ENCODE results near the gene TOPBP1.

The TOPBP1 gene

DNA sequence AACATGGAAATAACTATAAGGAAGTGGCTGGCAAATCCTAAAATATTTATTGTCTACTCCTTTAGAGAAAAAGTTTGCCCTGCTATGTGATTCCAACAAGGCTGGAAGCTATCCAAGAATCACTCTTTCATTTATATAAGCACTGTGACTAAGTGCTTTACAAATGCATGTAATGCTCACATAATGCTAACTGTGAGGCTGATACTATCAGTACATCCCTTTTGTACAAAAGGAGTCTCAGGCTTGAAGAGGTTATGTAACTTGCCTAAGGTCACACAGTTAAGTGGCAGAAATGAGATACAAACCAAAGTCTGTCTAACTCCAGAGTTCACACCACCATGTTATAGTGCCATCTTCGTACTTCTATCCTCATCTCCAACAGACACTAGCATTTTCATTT, 17.0 kb downstream of the TOPBP1 start:
- peak; percentile 76 for DNase-seq
- Histone ChIP-seq H3K27ac (peak overlapping the region; percentile 65), H3K27me3 (replicated peaks) (no peaks in the 10 kb centered on the region), H3K36me3 (replicated peaks) (peaks cover 5% of the 10 kb centered on the region), H3K4me3 (ENCODE audit: low read depth, low read length) (no peak overlapping the region)
- TF ChIP-seq, protein P1, sequence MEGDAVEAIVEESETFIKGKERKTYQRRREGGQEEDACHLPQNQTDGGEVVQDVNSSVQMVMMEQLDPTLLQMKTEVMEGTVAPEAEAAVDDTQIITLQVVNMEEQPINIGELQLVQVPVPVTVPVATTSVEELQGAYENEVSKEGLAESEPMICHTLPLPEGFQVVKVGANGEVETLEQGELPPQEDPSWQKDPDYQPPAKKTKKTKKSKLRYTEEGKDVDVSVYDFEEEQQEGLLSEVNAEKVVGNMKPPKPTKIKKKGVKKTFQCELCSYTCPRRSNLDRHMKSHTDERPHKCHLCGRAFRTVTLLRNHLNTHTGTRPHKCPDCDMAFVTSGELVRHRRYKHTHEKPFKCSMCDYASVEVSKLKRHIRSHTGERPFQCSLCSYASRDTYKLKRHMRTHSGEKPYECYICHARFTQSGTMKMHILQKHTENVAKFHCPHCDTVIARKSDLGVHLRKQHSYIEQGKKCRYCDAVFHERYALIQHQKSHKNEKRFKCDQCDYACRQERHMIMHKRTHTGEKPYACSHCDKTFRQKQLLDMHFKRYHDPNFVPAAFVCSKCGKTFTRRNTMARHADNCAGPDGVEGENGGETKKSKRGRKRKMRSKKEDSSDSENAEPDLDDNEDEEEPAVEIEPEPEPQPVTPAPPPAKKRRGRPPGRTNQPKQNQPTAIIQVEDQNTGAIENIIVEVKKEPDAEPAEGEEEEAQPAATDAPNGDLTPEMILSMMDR (IDR thresholded peaks at IDR 0.05; ENCODE audit: low read depth, low read length, missing control alignments), result no peak
- in situ Hi-C loops (cut with HindIII; ENCODE audit: low pct_ligation_motif_present, low sequenced_read_pairs), result no loop called here

DNA sequence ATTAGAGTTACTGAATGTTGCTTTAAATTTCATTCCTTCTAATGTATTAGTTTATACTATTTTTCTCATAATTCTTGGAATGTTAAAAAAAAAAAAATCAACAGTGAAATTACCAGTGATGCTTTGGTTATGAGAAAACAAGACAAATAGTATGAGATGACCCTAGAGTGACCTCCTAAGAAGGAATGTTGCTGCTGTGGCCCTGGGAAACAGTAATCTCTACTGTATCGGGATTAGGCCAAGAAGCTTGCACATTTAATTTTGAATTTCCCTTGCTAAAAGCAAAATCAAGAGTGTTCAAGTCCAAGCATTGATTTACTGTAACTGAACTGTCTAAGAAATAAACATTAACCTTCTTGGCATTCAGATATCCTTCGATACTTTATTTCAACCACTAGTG, 18.1 kb downstream of the TOPBP1 start:
- H3K36me3 ChIP-seq (replicated peaks), result peaks cover 8% of the 10 kb centered on the region
- DNase-seq, result peak; percentile 52
- H3K27me3 ChIP-seq (replicated peaks), result no peaks in the 10 kb centered on the region
- TF ChIP-seq, protein P1 (IDR thresholded peaks at IDR 0.05; ENCODE audit: low read depth, low read length, missing control alignments), result no peak
- no peak overlapping the region for H3K4me3 ChIP-seq (ENCODE audit: low read depth, low read length)
- in situ Hi-C loops (cut with HindIII; ENCODE audit: low pct_ligation_motif_present, low sequenced_read_pairs), result no loop called here
- peak overlapping the region; percentile 65 for H3K27ac ChIP-seq

DNA sequence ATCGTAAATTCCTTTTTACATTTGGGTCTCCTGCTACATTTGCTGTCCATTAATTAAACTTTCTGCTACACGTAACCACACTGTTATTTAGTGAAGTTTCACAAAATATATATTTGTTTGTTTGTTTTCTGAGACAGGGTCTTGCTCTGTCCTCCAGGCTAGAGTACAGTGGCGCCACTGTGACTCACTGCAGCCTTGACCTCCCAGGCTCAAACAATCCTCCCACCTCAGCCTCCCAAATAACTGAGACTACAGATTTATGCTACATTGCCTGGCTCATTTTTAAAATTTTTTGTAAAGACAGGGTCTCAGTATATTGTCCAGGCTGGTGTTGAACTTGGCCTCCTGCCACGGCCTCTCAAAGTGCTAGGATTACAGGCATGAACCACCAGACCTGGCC, 20.5 kb downstream of the TOPBP1 start:
- no peaks in the 10 kb centered on the region for H3K27me3 ChIP-seq (replicated peaks)
- in situ Hi-C loops (cut with HindIII; ENCODE audit: low pct_ligation_motif_present, low sequenced_read_pairs), result no loop called here
- peaks cover 17% of the 10 kb centered on the region for H3K36me3 ChIP-seq (replicated peaks)
- TF ChIP-seq, protein P1 (IDR thresholded peaks at IDR 0.05; ENCODE audit: low read depth, low read length, missing control alignments), result no peak
- no peak for DNase-seq
- no peak overlapping the region for H3K4me3 ChIP-seq (ENCODE audit: low read depth, low read length)
- H3K27ac ChIP-seq, result no peak overlapping the region

GRCh38 chr3:133633439-133633838, 28.3 kb downstream of the TOPBP1 start:
- Histone ChIP-seq H3K4me3 (ENCODE audit: low read depth, low read length) (no peak overlapping the region), H3K27ac (no peak overlapping the region), H3K27me3 (replicated peaks) (no peaks in the 10 kb centered on the region), H3K36me3 (replicated peaks) (peaks cover 19% of the 10 kb centered on the region)
- in situ Hi-C loops (cut with HindIII; ENCODE audit: low pct_ligation_motif_present, low sequenced_read_pairs), result no loop called here
- DNase-seq, result no peak
- TF ChIP-seq, protein P1 (IDR thresholded peaks at IDR 0.05; ENCODE audit: low read depth, low read length, missing control alignments), result no peak

GRCh38 chr3:133629146-133629545, 32.6 kb downstream of the TOPBP1 start:
- TF ChIP-seq, protein P1 (IDR thresholded peaks at IDR 0.05; ENCODE audit: low read depth, low read length, missing control alignments), result no peak
- Histone ChIP-seq H3K27me3 (replicated peaks) (no peaks in the 10 kb centered on the region), H3K27ac (no peak overlapping the region), H3K4me3 (ENCODE audit: low read depth, low read length) (no peak overlapping the region), H3K36me3 (replicated peaks) (peaks cover 17% of the 10 kb centered on the region)
- DNase-seq, result no peak
- in situ Hi-C loops (cut with HindIII; ENCODE audit: low pct_ligation_motif_present, low sequenced_read_pairs), result no loop called here

DNA sequence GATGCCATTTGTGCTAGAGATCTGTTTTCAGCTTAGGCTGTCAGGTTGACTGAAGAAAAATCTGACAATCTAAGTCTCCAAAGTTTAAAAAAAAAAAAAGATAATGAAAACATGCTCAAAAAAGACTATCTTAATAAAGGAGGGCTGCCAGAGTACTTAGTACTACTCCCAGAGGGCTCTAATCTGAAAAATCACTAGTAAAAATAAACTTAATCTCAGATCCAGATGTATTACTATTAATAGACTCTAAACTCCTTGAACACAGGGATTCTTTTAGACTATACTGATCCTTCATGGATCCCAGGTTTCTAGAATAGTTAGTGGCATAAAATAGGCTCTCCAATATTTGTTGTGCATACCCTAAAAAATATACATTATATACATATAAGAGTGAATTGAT, 34.0 kb downstream of the TOPBP1 start:
- in situ Hi-C loops (cut with HindIII; ENCODE audit: low pct_ligation_motif_present, low sequenced_read_pairs), result no loop called here
- no peak for DNase-seq
- Histone ChIP-seq H3K36me3 (replicated peaks) (peaks cover 15% of the 10 kb centered on the region), H3K27ac (no peak overlapping the region), H3K27me3 (replicated peaks) (no peaks in the 10 kb centered on the region), H3K4me3 (ENCODE audit: low read depth, low read length) (no peak overlapping the region)
- TF ChIP-seq, protein P1 (IDR thresholded peaks at IDR 0.05; ENCODE audit: low read depth, low read length, missing control alignments), result no peak
